ENCODE data around the gene TENM3.

- TF ChIP-seq CTCF (IDR thresholded peaks at IDR 0.05; ENCODE audit: insufficient read depth, low read length, poor library complexity, severe bottlenecking) (no peak), EZH2phosphoT487 (conservative IDR thresholded peaks at IDR 0.05; ENCODE audit: low read length) (no peak)
Measured at GRCh38 chr4:182346250-182346649, 103.0 kb downstream of the TENM3 start.
